HuH-7 (cell line): Measurements from ENCODE around the gene BRD3OS.

Experiments used
- DNase-seq: peaks from one replicate; pipeline ENCODE4 v3.0.0; 2011; ENCODE audit warnings: low spot score

BRD3OS gene

DNA sequence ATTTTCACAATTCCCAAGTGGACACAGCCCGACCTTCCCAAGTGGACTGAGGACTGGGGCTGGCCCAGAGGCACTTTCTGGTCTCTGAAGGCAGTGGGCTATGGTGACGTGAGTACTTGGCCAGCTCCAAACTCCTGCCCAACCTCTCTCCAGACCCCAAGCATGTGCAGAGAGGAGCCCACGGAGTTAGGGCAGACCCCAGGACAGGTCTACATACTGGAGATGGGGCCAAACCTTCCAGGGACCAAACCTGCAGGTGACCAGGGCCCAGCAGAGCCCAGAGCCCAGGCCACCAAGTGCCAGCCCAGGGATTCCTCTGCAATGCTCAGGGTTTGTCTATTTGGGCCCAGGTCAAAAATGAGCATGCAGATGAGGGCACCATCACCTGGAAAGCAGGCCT lies 27.2 kb downstream of the BRD3OS start:
- DNase-seq: no peak

DNA sequence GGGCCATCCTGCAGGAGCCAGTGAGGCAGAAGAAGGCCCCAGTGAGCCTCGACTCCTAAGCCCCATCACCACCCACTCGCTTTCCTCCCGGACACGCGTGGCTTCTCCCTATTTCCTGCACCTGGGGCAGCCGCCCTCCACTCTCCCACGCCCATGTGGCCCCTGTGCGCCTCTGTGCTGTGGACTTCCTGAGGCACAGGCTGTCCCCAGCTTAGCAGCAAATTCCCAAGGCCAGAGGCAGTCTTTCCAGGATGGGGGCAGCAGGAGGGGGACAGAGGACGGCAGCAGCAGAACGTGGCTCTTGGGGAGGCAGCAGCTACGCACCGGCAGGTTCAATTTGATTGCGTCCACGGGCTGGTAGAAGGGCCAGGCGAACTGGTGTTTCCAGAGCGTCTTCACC lies 27.7 kb downstream of the BRD3OS start:
- DNase-seq: no peak

DNA sequence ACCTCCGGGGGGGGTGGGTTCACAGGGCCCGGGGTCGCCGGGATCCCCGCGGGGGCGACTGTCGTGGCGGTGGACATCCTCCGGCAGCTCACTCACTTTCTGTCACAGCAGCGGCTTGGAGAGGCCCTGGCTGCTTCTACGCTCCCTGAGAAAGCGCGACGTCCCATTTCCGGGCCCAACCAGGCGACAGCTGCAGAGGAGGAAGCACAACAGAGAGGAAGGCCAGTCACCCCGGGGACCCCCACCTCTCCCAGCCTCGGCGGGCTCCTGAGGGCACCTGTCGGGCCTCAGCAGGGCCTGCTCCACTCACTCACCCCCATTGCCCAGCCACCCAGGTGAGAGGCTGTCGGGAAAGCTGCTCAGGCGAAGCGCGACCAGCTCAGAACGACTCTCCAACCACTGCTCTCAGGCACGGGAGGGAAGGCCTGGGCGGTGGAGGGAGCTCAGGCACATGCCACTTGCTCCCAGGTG lies 28.2 kb downstream of the BRD3OS start:
- DNase-seq: no peak

DNA sequence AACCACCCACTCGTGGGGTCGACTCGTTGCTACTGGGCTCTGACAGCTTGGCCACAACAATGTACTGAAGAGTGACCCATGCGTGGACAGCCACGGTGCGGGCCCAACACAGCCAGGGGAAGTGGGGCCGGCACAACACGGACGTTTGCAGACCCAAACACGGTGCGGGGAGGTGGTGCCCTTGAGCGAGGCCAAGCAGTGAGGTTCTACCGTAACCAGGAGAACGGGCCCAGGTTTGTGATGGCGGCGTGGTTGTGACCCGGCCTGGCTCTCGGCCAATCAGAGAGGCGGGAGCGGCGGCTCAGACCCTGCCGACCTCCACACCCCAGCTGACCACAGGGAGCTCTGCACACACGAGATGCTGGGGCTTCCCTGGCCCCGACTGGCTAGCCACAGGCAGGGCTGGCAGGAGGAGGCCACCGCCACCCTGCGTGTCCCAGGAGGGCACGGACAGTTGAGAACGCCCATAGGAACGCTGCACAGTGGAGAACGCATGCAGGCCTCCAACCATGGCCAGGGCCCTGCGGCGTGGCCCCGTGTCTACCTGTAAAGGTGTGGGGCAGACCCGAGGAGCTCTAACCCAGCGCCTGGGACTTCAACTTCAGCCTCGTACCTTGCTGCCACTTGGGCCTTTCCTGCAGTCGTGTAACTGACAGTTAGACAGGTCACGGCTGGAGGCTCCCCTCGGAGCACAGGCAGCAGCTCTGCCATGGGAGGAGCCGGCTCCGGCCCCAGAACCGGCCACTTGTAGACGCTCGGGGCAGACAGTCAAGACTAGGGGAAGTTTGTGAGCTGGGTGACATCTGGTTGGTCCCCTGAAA lies 28.9 kb downstream of the BRD3OS start:
- DNase-seq: no peak

DNA sequence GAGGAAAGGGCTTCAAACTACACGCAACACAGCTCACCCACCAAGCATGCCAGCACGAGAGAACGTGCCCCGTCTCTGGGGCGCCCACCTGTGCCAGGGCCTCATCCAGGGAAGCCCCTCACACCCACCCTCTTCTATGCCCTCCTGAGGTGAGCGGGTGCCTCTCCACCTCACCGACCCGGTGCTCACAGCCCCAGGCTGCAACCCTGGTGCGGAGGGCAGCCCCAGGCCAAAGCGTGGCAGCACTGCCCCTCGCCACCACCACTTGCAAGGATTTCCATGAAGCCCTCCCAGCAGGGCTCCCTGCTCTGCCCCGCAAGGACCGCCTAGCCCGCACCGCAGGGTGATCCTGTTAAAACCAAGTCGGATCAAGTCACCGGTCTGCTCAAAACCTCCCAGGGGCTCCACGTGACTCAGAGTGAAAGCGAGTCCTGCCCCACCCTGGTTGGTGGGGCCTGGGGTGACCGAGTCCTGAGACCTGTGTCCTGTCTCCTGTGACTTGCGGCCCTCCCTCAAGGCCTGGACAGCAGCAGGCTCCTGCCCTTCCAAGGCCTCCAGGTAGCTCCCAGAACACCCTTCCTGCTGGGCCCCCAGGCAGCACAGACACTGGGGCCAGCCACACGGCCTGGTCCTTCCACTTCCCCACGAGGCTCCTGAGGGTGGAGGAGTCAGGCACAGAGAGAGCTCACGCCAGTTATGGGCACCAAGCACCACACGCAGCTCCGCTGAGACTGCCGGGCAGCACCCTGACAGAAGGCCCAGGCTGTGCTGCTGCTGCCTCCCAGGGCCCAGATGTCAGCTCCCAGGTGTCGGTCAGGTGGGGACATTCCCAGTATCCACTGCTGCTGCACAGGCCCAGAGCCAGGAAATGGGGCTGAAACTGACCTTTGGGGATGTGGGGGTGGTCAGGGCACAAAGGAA lies 29.9 kb downstream of the BRD3OS start:
- DNase-seq: no peak

DNA sequence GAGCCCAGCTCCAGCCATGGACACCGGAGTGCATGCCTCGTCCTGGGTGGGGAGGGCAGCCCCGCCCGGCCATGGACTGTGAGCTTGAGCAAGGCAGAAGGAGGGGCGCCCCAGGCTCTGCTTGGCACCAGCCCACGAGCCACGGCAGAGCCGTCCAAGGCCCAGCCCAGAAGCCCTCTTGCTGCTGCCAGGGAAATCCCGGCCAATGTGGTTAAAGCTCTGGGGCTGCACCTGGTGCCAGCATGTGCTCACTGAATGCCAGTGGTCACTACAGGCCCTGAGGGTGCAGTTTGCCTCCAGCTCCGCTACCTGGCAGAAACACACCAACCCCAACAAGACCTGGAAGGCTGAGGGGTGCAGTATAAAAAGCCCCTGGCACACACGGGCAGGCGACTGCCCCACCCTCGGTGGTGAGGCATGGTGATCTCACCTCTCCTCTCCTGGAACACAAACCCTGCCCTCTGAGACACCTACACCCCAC lies 30.7 kb downstream of the BRD3OS start:
- DNase-seq: no peak

DNA sequence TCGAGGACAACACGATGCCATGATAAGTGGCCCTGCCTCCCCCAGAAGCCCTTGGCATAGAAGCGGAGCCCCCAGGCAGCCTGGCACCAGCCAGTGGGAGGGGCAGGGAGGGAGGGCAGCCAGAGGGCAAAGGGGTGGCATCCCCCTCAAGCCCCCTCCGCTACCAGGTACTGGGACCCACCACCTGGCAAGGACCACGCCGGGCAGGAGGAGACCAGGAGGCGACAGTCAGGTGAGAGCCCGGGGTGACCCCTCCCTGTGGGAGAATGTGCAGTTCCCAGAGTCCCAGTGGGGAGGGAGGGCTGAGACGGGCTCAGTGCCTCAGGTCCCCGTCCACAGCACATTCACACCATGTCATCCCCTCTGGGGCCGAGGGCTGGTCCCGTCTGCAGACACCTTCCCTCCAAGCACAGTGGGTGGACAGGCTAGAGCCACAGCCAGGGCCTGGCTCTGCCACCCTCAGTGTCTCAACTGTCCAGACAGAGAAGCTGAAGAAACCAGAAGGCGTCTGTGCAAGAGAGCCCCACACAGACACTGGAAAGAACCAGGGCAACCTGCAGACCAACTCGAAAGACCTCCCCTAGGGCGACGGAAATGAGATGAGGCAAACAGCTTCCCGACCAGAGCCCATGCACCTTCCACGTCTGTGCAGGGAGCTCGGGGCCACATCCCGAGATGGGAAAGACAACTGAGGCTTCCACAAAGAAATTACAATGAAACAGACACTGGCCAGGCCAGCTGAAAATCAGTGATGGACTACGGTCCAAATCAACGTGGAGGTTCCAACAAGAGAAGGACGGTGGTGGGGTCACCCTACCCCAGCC lies 31.4 kb downstream of the BRD3OS start:
- no peak for DNase-seq

DNA sequence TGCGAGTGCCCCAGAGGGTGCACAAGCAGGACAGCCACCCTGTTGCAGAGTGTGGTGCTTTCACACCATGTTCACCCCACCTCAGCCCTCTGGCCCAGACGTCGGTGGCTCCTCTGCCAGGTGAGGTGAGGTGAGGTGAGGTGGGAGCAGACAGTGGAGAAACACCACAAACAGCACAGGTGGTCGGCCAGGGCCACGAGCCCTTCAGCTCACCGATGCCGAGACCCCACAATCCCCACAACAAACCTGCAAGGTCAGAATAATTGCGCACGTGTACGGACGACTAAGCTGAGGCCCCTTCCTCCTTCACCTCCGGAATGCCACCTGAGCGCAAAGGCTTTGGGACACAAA lies 32.0 kb downstream of the BRD3OS start:
- no peak for DNase-seq

DNA sequence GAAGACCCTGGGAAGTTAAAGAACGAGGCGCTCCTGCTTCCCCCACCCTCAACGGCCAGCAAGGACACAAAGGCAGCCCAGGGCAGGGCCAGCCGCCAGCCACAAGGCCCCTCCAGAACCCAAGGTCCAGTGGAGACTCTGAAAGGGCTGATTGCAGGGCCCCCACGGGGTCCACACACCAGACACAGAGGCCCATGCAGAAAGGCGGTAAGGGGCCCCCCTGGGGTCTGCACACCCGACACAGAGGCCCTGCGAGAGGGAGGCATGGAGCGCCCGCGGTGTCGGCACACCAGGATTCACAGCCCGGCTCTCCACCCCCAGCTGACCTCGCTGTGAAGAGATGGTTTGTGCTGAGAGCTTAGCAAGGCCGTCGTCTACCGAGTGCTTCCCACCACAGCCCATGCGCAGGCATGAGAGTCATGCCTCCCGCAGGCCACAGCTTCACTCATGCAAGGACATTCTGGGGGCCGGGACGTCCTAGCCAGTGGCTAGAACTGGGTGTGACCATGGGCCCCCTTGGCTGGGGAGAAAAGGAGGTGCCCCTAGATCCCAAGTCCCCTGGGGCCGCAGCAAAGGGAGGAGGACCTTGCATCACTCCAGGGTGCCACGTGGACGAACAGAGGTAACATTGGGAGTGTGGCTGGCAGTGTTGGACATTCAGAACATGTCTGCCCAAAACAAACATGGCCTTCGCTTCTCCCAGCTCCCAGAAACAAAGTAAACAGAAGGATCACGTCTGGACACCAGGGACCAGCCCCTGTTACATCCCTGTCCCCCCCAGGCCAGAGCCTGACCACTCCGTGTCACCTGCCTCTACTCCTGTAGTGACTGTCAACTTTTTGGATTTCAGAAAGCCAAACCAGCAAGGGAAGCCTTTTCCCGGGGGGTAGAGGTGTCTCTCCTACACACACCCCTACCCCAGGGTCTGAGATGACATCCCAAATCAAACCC lies 32.7 kb downstream of the BRD3OS start:
- DNase-seq: no peak

DNA sequence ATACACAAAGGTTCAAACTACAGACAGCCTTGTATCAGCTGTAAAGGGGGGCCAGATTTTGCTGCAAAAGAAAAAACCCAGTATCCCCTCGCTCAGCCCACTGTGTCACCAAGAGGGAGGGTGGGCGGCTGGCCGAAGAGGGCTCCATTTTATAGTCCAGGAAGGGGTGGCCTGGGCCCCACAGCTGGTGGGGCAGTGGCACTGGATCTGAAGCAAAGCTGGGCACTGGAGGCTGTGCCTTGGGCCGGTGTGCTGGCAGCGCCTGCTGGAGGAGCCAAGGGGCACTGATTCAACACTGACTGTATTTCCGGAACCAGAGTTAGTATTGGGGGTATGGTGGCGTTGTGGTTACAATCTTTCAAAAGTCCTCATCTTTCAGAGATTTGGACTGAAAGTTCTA lies 33.4 kb downstream of the BRD3OS start:
- DNase-seq: no peak

DNA sequence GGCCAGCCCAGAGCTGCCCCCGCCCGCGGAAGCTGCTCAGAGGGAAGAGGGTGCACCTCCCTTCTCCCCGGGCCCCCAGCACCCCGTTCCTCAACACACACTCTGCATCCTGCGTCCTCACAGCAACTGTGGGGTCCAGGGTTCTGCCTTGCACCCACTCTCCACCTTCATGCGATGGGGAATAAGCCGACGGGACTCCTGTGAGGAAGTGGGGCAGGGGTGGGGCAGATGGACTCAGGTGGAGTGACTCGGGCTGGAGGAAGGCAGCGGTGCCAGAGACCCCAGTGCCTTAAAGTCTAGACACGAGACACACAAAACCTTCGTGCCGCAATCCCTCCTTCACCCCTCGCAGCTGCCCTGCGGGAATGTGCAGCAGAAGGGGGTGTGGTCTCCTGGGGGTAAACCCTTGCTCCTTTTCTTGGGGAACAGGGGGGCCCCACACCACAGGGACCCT lies 33.9 kb downstream of the BRD3OS start:
- no peak for DNase-seq

DNA sequence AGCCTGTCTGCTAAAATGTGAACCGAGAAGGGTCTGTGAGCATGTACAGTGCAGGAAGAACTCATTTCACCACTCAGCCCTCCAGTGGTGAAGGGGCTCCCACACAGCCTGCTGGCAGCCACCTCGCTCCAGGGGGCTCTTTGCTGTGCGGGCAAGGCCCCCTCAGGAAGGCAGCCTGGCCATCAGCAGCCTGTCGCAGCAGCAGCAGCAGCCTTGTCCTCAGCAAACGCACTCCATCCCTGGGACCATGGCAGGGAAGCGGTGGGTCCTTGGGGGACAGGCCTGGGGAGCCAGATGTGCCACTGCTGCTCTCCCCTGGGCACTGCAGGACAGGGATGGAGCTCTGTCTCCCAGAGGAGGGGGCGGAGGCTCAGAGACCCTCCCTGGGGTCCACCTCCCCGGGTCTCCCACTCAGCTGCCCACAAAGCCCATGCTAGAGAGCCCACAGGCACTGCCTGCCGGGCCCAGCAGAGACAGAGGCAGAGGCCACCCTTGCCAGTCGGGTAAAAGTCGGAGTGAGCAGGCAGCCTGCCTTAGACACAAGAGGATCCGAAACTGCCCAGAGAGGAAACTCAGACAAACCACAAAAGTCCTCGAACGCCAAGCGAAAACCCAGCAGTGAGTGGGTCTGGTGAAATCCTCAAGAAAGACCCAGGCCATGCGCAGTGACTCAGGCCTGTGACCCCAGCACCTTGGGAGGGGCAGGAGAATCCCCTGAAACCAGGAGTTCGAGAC lies 34.5 kb downstream of the BRD3OS start:
- no peak for DNase-seq

DNA sequence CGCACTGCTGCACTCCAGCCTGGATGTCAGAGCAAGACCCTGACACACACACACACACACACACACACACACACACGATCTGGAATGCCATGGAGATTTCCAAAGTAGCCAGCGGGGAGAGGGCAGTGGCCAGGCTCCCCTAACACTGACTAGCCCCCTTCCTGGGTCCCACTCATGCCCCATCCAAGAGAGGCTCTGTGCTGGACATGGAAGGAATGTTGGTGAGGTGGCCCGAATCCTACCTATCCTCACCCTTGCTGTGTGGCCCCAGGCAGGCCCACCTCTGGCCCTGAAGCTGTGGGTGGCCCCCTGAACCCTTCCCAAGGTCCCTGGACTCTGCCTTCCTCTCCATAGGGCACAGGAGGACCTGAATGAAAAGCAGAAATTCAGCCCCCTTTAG lies 35.3 kb downstream of the BRD3OS start:
- no peak for DNase-seq

DNA sequence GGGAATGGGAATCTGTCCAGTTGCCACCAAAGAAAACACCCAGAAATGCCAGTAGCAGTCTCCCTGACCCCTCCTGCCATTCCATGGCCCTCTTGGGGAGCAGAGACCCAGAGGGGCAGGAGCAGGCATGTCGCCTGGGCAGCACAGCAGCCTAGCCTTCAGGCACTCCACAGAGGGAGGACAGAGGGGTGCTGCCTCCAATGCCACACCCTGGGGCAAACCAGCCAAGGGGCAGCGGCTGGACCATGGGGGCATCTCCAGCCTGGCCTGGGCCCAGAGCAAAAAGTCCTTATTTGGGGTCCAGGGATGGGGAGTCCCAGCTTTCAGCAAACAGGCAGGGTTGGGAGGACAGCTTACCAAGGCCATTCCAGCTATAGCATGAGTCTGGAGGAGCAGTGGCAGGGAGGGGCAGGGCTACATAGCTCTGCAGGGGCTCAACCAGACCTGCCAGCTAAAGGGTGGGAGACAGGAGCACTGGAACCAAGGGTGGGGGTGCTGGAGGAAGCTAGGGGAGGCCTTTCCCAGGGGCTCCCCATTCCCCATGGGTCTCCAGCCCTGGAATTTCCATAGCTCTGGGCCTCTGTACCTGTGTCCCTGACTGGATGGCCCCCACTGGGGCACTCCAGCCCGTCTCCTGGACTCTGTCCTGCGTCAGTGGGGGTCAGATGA lies 35.9 kb downstream of the BRD3OS start:
- DNase-seq: no peak

DNA sequence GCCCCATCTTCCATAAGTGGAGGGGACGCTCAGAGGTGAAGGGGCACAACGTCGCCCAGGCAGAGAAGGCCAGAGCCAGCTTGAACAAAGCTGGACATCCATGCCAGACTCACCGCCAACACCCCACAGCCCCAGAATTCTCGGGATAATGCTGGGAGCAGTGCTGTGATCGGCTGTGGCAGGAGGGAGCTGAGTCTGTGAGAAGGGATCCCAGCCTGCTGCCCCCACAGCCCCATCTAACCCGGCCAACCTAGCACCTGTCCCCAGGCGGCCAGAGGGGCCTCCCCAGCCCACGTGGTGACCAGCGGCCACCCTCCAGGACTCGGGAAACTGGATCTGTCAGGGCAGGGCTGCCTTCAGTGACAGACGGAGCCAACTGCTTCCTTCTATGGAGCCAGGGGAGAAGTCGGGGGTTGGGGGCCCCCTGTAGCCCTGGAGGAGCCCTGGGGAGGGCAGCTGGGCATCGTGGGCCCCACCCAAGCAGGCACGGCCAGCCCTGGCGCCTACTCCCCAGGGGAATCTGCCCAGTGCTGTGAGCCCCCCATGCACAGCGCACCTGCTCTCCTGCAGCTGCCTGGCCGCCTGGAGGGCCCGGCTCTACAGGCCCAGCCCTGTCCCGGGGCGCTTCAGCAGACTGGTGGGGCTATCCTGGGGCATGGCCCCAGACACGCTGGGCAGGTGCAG lies 36.5 kb downstream of the BRD3OS start:
- no peak for DNase-seq

DNA sequence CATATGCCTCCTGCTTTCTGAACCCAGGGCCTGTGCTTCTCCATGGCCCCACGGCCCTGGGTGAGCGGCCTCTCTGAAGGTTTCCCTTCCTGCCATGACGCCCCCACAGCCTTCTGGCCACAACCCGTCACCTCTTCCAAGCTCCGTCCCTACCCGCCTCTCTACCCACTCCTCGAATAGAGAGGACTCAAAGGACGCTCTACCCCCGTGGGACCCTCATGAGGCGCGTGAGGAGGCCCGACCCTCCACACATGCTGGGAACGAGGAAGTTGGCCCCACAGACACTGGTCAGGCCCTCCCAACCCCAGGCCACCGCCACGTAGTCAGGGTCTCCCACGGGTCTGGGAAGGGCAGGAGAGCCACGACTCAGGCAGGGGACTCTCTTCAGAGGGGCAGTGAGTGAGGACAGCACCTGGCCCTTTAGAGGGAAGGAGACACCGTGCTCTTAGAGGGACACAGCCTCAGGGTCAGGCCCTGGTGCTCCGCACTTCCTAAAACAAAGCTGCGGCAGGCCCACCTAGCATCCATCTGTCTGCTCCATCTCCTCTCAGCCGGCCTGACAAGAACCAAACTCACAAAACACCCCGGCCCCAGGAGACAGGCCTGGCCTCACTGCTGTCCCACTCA lies 37.3 kb downstream of the BRD3OS start:
- no peak for DNase-seq

DNA sequence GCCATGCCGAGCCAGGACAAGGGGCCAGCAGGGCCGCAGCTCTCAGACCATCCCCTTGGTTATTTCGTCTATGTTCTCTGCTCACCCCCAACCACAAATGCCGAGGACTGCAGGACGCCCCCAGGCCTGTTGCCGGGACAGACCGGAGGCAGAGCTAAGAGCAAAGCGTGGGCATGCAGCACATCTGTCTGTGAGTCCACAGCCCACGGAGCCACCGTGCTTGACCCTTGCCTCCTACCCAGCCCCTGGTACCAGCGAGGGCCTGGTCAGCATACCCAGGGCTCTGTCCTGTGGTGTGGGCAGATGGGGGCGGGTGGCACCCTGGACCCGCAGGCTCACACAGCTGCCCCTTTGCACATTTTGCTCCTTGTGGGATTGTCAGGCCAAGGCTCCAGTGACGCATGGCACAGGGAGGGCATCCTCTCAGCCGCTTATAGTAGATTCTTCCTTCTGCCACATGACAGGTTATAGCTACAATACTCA lies 37.8 kb downstream of the BRD3OS start:
- DNase-seq: no peak
